Colonic mucosa (tissue), 4 donors: ENCODE results near the gene DGLUCY. TPM values are rescaled to one million over a fixed set of nuclear protein-coding genes. Genes with fewer than 3 reads are reported as not detected.

Source experiments
- DNase-seq: peaks from one replicate; pipeline ENCODE4 v3.0.0-alpha.2; 2020
- H3K27ac ChIP-seq: fragments of 200-600 bp; one replicate; pipeline ENCODE4 v1.8.0; 2021
- H3K27me3 ChIP-seq: fragments of 200-600 bp; one replicate; pipeline ENCODE4 v1.8.0; 2021
- H3K36me3 ChIP-seq: fragments of 200-600 bp; one replicate; pipeline ENCODE4 v1.8.0; 2021
- H3K4me1 ChIP-seq: fragments of 200-600 bp; one replicate; pipeline ENCODE4 v1.8.0; 2021; ENCODE audit warnings: mild to moderate bottlenecking
- H3K4me3 ChIP-seq: fragments of 200-600 bp; one replicate; pipeline ENCODE4 v1.8.0; 2021
- H3K9ac ChIP-seq, 2 donors: one replicate each; pipeline ENCODE4 v1.7.0; 2013; ENCODE audit warnings: control low read depth in 2 of 2, low read depth in 2 of 2, low read length in 2 of 2
- H3K9me3 ChIP-seq: fragments of 200-600 bp; one replicate; pipeline ENCODE4 v1.8.0; 2021
- intact Hi-C: fragments of 100-400 bp; cut with DNase I; formaldehyde crosslinking; loops from one replicate; pipeline ENCODE4 v1.14.1; 2022
- total RNA-seq, 2 donors: library from RNA; stranded (reverse); fragmentation: NEBNext Ultra II Directional in 1 of 2; extraction: Animal tissue kit (Norgen Biotek cat#: 25700) in 1 of 2; gene quantifications; one replicate each; pipeline ENCODE4 v1.2.1, GENCODE V29; 2021
- TF ChIP-seq, protein P1 (sequence below): fragments of 200-600 bp; IDR thresholded peaks from one replicate; pipeline ENCODE4 v1.8.0; 2022; ENCODE audit warnings: antibody characterized with exemption, mild to moderate bottlenecking
- donor health status: healthy.
- donor health status: DM: no; HTN: no; CAD: no.
- donor health status: DM: no; HTN: no; CAD: no.

The DGLUCY gene
- total RNA-seq, 2 donors from 2014 or later, result 67.3 to 105 TPM

DNA sequence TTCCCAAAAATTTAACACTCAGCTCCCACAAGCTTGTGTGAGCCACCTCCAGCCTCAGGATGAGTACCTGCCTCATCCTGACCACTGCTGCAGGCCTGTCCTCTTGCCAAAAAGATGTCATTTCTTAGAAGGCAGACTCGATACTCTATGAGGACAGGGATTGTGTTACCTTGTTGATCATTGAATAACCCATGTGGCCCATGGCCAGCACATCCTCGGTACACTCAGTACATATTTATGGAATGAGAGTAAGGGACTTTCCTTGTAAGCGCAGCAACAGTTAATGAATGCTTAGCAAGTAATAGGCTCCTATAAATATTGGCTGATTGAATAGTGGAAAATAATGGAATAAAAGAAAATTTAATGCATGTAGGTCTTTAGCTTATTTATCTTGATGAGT, 15.3 kb upstream of the DGLUCY start:
- no peaks in the 10 kb centered on the region for H3K4me1 ChIP-seq
- H3K36me3 ChIP-seq, result no peaks in the 10 kb centered on the region
- no peaks in the 10 kb centered on the region for H3K27me3 ChIP-seq
- intact Hi-C loops, result no loop called here
- H3K4me3 ChIP-seq, result no peak overlapping the region
- H3K9ac ChIP-seq, result no peak overlapping the region
- H3K27ac ChIP-seq, result no peak overlapping the region
- no peaks in the 10 kb centered on the region for H3K9me3 ChIP-seq
- DNase-seq, result no peak
- TF ChIP-seq, protein P1, sequence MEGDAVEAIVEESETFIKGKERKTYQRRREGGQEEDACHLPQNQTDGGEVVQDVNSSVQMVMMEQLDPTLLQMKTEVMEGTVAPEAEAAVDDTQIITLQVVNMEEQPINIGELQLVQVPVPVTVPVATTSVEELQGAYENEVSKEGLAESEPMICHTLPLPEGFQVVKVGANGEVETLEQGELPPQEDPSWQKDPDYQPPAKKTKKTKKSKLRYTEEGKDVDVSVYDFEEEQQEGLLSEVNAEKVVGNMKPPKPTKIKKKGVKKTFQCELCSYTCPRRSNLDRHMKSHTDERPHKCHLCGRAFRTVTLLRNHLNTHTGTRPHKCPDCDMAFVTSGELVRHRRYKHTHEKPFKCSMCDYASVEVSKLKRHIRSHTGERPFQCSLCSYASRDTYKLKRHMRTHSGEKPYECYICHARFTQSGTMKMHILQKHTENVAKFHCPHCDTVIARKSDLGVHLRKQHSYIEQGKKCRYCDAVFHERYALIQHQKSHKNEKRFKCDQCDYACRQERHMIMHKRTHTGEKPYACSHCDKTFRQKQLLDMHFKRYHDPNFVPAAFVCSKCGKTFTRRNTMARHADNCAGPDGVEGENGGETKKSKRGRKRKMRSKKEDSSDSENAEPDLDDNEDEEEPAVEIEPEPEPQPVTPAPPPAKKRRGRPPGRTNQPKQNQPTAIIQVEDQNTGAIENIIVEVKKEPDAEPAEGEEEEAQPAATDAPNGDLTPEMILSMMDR, result no peak

DNA sequence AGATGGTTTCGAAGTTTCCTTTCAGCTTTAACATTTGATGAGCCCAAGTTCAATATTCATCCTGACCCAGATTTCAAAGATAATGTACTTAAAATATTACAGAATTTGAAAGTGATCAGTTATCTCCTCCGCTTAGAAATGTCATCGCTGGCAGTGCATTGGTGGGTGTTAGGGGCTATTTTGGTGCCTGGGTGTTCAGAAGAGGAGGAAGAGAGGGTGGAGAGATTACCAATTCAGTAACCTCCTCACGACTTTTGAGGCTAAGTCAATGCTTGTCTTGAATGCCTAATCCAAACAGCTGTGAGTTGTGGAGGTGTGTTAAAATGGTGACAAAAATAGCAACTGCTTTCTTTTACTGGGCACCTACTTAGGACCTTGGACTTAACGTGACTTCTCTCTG, 13.8 kb upstream of the DGLUCY start:
- H3K9ac ChIP-seq, result no peak overlapping the region
- H3K36me3 ChIP-seq, result no peaks in the 10 kb centered on the region
- H3K27ac ChIP-seq, result no peak overlapping the region
- TF ChIP-seq, protein P1, result no peak
- intact Hi-C loops, result no loop called here
- H3K27me3 ChIP-seq, result no peaks in the 10 kb centered on the region
- H3K4me1 ChIP-seq, result no peaks in the 10 kb centered on the region
- H3K9me3 ChIP-seq, result no peaks in the 10 kb centered on the region
- DNase-seq, result no peak
- H3K4me3 ChIP-seq, result no peak overlapping the region

DNA sequence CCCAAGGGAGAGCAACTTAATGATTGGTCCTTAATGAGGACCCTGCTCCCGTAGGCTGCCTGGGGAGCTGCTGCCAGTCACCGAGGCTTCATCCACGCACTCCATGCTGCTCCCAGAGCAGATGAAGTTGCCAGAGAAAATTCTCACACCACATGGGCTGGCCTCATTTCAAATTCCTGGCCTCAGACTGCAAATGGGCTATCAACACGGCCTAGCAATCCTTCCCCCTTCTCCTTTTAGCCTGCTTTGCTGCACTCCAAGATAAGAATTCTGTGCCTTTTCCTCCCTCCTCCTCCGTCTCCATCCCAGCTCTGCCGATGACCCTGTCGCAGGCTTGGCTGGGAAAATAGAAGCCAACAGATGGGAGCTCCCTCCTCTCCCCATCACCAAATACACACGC, 10.8 kb upstream of the DGLUCY start:
- intact Hi-C loops, result no loop called here

DNA sequence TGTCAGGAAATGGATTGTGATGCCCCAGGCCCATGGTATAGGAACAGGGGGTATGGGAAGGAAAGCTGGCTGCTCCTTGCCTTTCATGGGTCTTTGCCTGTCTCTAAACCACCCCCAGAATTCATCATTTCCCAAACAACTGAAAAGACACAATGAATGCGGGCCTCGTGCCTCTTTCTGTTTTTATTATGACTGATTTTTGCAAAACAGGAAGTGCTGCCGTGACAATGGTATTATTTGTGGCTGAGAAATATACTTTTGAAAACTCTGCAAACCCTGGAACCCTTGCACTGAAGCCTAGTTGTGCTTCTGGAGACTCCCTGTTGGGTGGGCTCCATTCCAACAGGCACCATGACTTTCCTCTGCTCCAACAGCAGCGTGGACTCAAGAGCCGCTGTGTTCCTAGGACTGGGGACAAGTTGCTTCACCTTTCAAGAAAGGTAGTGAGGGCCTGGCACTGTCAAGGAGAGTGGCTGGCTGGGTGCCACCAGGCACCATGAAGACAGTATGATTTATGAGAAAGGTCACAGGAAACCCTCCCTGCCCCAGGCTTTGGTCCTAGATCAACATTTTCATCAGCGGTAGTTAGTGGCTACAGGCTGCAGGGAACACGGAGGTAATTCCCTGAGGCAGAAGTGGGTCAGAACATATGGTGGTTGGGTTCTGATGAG, 4.8 kb upstream of the DGLUCY start:
- TF ChIP-seq, protein P1, result no peak
- Histone ChIP-seq H3K36me3 (no peaks in the 10 kb centered on the region), H3K9ac (no peak overlapping the region), H3K9me3 (no peaks in the 10 kb centered on the region), H3K27me3 (no peaks in the 10 kb centered on the region), H3K4me3 (no peak overlapping the region), H3K4me1 (peaks cover 7% of the 10 kb centered on the region), H3K27ac (peak overlapping the region; percentile 33)
- intact Hi-C loops, result no loop called here
- peak; percentile 52 for DNase-seq

More for the DNA sequence above, 10.8 kb upstream of the DGLUCY start:
- TF ChIP-seq, protein P1, result no peak
- H3K9ac ChIP-seq, result no peak overlapping the region
- H3K36me3 ChIP-seq, result no peaks in the 10 kb centered on the region
- H3K9me3 ChIP-seq, result no peaks in the 10 kb centered on the region
- no peaks in the 10 kb centered on the region for H3K27me3 ChIP-seq
- no peak for DNase-seq
- no peak overlapping the region for H3K27ac ChIP-seq
- H3K4me1 ChIP-seq, result no peaks in the 10 kb centered on the region
- H3K4me3 ChIP-seq, result no peak overlapping the region

DNA sequence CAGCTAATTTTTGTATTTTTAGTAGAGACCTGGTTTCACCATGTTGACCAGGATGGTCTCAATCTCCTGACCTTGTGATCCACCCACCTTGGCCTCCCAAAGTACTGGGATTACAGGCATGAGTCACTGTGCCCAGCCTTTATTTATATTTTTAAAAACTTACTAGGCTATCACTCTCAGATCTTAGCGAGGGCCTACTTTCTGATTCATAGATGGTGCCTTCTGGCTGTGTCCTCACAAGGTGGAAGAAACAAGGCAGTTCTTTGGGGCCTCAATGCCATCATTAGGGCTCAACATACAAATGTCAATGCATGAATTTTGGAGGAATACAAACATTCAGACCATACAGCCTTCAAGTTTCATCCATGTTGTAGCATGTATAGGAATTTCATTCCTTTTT, 2.4 kb upstream of the DGLUCY start:
- H3K27ac ChIP-seq, result no peak overlapping the region
- TF ChIP-seq, protein P1, result no peak

More for the DNA sequence above, 2.4 kb upstream of the DGLUCY start:
- intact Hi-C loops, result no loop called here
- Histone ChIP-seq H3K9ac (no peak overlapping the region), H3K4me1 (peaks cover 13% of the 10 kb centered on the region), H3K36me3 (no peaks in the 10 kb centered on the region), H3K4me3 (no peak overlapping the region), H3K27me3 (no peaks in the 10 kb centered on the region), H3K9me3 (no peaks in the 10 kb centered on the region)
- no peak for DNase-seq
